Measurements from ENCODE around the gene PTER.

The PTER gene

DNA sequence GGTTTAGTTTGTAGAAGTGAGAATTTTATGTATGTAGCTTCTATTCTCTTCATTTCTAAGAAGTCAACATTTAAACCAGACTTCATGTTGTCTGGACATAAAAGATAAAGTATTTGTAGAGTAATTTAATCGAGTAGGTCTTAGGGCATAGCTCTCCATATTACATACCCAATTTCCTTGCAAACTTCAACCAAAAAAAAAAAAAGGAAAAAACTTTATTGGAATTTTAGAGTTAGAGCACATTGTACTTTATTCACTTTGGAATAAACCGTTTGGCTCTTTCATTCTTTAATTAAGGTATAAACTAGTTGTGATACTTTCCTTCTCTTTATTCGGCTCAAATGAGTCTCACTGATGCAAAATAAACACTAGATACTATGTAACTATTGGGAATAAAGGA lies 36.0 kb downstream of the PTER start:
- no peak for DNase-seq (ENCODE audit: low read depth)

DNA sequence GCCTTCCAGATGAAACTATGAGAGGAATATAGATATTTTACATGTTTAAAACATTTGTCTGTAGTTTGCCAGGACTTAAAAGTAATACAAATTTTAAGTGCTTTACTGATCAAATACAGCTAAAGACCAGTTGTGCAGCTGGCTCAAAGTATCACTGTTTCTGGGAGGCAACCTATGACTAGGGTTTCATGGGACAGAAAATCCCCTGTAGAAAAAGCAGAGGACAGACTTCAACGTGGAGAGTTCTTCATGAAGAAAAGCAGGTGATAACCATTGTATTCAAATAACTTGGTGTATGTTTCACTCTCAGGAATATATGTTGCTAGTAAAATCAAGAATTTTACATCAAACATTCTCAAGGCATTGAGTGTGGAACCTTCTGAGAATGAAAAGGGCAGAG lies 40.9 kb downstream of the PTER start:
- no peak for DNase-seq (ENCODE audit: low read depth)

DNA sequence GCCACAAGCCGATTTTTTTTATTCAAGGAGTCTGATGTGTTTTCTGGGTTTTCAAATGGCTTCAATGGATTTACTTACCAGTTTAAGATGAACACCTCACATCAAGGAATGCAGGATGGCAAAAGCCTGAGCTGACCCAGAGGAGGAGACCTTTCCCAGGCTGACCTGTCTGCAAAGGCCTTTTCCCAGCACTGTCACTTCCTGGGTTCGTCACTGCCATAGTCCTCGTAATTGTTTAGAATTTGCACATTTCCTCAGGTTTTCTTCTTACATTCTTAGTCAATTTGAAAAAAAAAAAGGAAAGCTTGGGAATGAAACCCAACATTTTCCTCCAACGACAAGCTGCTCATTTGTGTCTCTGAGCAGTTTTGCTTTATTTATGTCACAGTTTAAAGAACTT lies 42.0 kb downstream of the PTER start:
- DNase-seq (ENCODE audit: low read depth), result no peak

DNA sequence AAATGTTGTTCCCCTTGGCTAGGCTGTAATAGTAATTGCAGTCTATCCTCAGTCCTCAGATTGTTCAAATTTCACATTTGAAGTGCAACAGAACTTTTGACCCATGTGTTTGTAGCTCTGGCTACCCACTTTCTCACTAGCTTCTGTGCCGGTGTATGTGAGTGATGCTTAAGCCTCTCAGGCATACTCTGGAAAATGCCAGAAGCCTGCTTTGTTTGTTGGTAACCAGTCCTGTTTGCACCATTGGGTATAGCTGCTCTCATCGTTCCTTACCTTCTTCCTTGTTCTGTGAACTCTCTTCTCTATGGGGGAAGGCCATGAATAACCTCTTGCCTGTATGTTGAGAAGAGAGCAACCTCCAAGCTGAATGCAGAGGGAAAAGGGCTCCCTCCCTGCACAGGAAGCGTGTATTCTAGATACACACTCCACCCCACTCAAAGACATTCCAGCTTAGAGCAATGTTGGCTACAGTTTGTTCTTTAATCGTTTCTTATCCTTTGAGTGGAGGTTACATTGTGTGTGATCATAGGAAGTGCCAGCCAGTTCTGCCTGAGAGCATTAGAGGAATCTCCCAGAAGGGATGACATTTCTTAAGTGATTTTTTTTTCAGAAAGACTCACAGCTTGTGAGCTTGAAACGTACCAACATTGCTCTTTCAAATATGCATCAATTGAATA lies 44.4 kb downstream of the PTER start:
- no peak for DNase-seq (ENCODE audit: low read depth)

DNA sequence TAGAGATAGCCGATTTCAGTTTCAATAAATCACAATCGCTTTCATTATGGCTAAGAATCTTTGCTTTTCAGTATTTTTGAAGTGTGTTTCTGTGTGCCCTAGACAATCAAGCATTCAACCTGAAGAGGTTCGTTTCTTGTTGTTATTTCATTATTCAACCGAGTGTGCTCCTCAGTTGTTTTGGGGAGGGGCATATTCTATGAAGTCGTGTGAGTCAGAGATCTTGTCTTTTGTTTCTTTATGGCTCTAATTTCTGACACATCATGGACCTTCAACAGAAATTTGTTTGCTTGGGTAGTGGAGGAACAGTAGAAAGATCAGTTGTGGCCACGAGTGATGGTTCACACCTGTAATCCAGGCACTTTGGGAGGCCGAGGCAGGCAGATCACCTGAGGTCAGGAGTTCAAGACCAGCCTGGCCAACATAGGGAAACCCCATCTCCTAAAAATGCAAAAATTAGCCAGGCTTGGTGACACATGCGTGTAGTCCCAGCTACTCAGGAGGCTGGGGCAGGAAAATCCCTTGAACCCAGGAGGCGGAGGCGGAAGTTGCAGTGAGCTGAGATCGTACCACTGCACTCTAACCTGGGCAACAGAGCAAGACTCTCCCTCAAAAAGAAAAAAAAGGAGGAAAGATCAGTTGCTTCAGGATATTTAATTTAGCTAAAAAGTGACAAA lies 46.6 kb downstream of the PTER start:
- no peak for DNase-seq (ENCODE audit: low read depth)

DNA sequence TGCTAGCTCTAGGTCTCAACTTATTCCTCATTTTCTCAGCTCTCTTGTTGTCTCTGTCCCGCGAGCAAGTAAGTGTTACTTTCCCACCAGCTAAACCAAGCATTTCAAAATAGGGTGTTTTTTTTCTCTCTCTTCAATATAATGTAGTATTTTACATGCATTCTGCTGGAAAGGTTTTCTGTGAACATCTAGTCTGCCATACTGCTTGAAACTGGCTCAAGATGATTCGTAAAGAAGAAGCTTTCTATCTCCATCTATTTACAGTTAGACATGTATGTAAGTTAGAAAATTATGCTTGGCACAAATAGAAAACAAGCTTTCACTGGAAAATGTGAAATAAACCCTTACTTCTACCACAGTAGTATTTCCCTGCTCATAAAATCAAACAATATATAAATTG lies 53.7 kb downstream of the PTER start:
- no peak for DNase-seq (ENCODE audit: low read depth)

DNA sequence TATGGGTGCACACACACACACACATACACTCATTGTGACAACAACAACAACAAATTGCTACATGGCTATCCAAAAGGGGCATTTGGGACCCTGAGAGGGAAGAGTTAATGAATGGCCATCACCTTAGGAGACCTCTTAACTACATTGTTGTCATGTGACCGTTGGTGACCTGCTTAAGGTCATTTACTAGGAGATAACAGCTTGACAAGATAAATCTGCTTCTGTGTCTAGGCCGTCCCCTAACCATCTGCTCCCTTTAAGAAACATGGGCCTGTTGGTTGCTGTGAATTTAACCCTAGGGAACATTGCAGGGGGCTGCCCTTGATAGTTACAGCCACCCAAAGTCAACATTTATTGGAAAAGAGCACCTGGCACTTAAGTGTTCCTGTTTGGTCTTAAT lies 55.1 kb downstream of the PTER start:
- DNase-seq (ENCODE audit: low read depth), result no peak

DNA sequence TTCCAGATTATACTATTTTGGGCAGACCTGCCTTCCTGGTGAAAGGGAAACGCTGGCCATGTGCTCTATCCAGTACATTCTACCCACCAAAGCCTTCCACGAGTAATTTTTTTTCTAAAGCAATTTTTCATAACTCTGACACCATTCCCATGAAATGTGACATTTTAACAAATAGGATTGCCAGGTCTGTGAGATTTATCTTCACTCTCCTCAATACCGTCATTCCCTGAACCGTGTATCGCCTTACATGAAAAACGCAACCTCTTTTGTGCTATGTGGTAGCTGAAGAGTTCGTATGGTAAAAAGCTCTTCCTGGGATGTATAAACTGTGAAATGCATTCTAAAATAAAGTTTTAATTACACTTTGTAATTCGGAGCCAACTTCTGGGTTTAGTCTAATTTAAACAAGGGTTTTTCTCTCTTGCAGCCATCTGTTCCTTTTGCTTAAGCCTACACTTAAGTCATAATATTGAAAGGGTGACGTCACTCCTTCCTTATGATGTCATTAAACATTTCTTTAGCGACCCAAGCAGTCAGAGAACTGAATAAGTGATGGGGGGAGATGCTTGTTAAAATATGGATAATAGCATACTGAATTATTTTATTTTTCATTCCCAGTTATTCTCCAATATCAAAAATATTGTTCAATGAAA lies 57.2 kb downstream of the PTER start:
- no peak for DNase-seq (ENCODE audit: low read depth)

DNA sequence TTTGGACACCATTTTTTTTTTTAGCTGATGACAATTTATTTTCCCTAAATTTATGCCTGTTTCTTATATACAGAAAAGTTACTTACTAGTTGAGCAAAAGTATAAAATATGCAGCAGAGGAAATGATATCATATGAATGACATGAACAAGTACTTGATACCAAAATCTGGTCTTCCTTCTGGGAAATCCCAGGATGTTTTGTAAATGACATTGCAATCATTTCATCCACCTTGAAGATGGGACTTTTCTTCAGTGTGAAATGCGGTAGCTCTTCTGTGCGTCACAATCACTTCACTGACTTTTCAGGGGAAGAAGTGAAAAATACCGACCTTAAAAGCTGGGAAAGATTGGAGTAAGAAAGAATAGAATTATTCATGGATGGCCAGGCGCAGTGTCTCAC lies 61.1 kb downstream of the PTER start:
- no peak for DNase-seq (ENCODE audit: low read depth)

DNA sequence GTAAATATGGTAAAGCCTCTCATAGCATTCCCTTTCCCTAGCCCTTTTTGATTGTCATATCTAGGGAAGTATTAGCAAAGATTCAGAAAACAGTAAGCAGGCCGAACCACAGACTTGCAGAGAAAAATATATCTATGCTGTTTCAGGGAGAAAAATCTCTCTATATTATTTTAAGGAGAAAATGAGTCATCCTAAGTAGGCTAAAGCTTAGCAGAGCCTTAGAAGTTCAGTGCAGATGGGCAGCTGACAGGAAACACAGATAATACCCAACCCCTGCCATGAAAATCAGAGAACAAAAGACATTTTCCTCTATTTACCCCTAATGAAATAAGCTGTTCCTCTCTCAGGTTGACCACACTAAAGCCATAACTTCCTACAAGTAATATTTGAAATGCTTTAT lies 68.4 kb downstream of the PTER start:
- DNase-seq (ENCODE audit: low read depth), result no peak

DNA sequence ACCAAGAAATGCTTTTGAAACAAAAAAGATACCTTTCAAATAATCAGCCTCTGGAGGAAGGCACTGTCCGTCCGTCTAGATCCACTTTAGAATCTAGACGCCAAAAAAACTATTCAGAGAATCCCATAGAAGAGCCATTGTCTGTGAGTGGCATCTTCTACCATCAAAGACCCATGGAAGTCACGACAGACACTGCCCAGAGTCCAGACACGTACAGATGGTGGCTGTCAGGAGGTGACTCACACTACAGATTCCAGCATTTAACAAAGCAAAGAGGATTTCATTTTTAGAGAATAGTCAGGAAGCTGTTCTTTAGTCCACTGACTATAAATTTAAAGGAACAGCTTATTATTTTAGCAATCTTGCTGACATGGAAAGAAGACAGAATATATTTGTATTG lies 73.2 kb downstream of the PTER start:
- DNase-seq (ENCODE audit: low read depth), result no peak

DNA sequence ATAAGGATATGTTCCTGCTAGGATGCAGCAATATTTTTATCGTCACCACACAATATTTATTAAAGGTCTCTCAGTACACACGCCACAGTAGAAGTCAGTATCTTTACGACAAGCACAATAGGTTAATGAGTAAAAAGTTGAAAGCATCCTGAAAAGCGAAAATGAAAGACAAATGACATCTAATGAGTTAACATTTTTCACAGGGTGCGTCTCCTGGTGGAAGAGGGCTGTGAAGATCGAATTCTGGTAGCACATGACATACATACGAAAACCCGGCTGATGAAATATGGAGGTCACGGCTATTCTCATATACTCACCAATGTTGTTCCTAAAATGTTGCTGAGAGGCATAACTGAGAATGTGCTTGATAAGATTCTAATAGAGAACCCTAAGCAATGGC lies 74.0 kb downstream of the PTER start:
- no peak for DNase-seq (ENCODE audit: low read depth)

DNA sequence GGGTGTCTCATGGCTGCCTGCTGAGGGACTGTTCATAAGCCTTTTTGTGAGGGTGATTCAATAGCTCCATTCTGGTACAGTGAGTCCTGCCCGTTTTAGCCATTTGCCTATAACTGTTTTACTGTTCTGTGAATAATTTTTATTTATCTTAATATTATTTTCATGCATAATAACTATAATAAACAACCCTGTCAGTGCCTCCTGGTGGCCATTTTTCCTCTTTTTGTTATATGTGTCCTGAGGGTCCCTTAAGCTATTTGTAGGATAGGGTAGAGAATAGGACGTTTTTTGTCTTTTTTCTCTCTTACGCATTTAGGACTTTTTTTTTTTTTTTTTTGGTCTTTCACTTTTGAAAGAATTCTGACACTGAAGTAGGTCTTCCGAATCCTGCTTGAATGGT lies 82.0 kb downstream of the PTER start:
- DNase-seq (ENCODE audit: low read depth), result no peak

DNA sequence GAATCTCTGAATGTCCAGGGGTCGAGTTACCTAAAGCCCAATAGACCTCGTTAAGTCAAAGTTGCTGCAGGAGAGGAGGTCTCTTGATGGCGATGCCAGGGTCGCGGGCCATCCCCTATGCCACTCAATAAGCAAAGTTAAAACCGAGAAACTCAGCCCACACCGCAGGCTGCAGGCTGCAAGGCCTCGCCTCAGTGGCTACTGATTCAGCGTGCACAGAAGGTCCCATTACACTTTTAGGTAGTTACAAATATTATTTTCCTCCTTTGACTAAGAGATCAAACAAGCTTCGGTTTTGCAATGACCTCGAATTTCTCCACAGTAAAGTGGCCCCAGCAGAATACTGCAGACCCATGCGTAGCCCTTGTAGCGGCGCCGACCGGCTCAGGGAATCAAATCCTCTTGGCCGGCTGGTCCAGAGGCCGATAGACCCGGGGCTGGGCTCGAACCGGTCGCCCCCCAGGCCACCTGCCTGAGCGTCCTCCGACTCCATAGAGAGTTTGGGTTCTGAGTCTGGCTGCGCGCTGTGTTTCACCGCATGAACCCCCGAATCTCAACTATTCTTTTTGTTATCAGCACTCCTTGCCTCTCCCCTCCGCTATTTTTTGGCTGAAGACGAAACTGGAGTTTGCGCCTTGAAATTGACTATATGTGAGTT lies 82.6 kb downstream of the PTER start:
- DNase-seq (ENCODE audit: low read depth), result no peak

DNA sequence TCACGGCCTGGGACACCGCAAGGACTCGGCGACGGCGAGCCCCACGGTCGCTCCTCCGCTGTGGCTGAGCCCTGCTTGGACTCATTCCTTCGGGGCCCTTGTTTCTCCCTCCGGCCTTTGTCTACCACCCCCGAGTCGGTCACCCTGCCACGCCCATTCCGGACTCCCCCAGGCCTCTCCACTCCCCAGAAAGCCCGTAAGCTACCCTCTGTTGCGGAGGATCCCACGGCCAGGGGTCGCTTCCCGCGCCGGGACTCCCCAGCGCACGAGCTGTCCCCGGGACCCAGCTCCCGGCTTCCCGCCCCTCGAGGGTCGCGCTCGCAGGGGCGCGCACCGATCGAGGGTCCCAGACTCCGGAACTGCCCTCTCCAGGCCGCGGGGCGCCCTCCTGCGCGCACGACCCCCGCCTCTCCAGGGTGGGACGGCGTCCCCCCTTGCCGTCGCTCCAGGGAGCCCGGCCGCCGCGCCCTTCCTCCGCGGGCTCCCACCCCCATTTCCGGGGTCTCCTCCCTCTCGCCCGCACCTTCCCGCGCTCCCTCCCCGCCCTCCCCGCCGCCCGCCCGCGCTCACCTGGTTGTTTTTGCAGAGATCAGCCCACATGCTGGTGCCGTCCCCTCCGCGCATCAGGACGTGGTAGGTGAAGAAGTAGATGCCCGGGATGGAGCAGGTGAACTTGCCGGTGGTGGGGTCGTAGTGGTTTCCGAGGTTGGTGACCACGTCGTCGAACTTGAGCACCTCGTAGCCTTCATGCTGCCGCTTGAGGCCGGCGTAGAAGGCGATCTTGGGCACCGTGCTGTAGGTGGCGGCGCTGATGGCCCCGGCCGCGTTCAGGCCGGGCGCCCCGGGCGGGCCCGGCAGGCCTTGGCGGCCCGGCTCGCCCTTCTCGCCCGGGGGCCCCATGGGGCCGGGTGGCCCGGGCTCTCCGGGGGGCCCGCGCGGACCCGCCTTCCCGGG lies 83.4 kb downstream of the PTER start:
- no peak for DNase-seq (ENCODE audit: low read depth)

DNA sequence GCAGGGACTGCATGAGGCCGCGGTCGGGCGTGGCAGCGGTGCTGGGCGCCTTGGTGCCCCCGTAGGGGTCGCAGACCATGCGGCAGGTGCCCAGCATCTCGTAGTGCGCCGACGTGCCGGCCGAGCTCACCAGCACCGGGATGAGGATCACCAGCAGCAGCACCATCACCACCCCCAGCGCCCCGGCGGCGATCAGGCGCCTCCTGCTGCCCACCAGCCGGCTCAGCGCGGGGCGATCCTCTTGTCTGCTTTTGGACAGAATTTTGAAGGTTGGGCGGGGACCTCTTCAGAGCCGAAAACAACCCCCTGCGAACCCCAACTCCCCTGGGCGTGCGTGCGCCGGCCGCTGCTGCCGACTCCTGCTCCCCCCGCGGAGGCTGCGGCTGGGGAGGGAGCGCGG lies 84.1 kb downstream of the PTER start:
- no peak for DNase-seq (ENCODE audit: low read depth)

DNA sequence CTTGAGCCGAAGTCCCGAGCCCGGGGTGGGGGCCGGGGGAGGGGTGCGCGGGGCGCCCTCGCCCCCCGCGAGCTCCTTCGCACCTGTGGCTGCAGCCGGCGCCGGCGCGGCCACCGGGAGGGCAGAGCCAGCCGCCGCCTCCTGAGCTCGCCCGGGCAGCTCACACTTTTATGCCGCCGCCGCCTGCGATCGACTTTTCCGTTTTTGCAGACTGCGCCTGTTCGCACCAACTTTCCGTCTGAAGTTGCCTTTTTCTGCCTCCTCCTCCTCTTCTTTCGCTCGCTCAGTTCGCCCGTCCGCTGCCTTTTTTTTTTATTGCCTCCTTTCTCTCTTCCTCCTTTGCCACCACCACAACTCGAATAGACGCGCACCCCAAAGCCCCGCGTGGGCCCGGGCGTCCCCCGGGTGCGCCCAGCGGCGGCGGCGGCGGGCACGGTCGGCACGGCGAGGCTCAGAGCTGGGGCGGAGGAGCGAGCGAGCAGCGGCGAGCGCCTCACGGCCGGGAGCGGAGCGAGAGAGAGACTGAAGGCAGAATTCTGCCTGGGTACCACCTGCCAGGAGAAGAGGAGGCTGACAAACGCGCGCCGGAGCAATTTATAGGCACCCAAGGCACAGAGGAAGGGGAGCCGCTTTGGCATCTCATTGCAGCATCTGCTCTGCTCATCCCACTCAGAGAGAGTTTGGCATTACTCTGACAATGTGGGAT lies 84.7 kb downstream of the PTER start, which contains the start of gene C1QL3:
TSS of gene C1QL3 (minus strand) at position 569 of the 706 bp plus-strand sequence. CDS start 814 bp downstream, outside the sequence.
- DNase-seq (ENCODE audit: low read depth), result no peak

DNA sequence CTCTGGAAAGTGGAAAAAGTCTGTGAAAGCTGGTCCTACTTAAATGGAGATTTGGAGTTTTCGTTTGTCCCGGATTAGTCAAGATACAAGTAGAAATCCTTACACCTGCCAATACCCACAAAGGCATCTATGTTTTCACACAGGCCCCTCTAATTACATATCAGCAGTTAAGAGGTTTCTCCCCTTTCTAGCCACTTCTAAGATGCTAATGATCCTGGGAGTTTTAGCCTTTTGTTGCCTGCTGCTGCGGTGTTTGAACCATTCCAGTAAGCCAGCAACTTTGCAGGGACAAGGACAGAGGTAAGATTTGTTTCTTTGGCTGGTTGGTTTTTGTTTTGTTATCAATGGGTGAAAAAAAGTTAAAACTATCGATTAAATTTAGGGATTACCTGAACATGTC lies 90.6 kb downstream of the PTER start:
- no peak for DNase-seq (ENCODE audit: low read depth)

DNA sequence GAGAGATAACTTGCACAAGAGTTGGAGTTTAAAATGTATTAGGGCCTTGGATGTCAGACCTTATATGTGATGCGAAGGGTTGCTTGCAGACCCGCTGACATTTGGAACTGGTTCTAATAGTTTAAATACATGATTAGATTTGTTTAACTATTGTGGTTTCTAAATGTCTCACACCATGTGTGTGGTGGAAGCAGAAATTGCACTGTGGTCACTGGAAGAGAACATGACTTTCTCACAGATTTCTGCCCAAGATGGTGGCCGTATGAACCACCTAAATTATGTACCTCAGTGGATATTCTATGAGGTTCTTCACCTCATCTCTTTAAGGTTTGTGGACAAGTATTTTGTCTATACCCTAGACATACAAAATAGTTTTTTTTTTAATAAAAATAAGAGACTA lies 93.0 kb downstream of the PTER start:
- DNase-seq (ENCODE audit: low read depth), result no peak

DNA sequence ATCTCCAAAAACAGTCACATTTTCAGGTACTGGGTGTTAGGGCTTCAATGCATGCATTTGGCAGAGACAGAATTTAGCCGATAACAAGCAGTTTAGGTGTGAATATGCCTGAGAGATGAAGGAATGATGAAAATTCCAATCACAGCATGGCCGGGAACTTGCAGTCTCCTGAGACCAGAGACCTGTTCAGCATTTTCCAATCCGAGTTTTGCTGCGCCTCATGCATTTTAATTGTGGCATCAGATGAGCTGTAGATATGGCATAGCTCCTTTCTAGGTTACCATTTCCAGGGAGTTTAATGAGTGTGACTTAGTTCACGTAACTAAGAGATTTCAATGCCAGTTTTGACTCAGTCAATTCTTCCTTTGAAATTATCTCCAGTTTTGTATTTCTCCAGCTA lies 99.3 kb downstream of the PTER start:
- no peak for DNase-seq (ENCODE audit: low read depth)

DNA sequence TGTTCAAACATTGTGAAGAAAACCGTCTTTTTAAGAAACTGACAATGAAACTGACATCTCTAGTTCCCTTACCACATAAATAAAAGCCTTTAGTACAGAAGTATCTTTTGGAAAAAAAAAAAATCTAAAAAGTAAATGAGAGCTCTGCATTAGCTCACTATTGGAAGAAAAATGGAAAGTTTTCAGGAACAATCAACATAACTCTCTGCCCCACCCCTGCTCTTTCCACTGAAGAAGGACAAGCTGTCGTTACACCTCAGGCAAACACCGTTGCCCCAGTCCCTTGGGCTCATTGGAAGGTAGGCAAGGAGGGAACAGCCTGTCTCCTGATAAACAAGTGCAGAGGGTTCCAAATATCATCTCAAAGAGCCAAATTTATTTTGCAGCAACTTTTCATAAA lies 107.3 kb downstream of the PTER start:
- no peak for DNase-seq (ENCODE audit: low read depth)

Data from HS-5 (cell line).